H9 (cell line): ENCODE results near the gene KRTAP10-12. TPM values are rescaled to one million over a fixed set of nuclear protein-coding genes. Genes with fewer than 3 reads are reported as not detected.

Experiments used
- DNase-seq: peaks from one replicate; pipeline ENCODE4 v3.0.0-alpha.2; 2017
- H2AFZ ChIP-seq: one replicate; pipeline ENCODE4 v1.6.1; 2013; ENCODE audit warnings: mild to moderate bottlenecking, low read length, control low read depth, moderate library complexity
- H2AK5ac ChIP-seq: 2 replicates; pipeline ENCODE4 v1.6.1; 2013; ENCODE audit warnings: low read length, control low read depth, mixed read lengths; ENCODE audit not compliant: insufficient read length
- H2BK120ac ChIP-seq: one replicate; pipeline ENCODE4 v1.6.1; 2013; ENCODE audit warnings: low read depth, mild to moderate bottlenecking, low read length, control low read depth, inconsistent platforms; ENCODE audit not compliant: poor library complexity, severe bottlenecking
- H2BK12ac ChIP-seq: 2 replicates; pipeline ENCODE4 v1.6.1; 2013; ENCODE audit warnings: low read length, control low read depth, mixed read lengths, low read depth; ENCODE audit not compliant: insufficient read length
- H2BK15ac ChIP-seq: 2 replicates; pipeline ENCODE4 v1.6.1; 2013; ENCODE audit warnings: low read depth, low read length, control low read depth
- H2BK20ac ChIP-seq: one replicate; pipeline ENCODE4 v1.6.1; 2013; ENCODE audit warnings: low read depth, mild to moderate bottlenecking, low read length, control low read depth, inconsistent platforms; ENCODE audit not compliant: poor library complexity, severe bottlenecking
- H2BK5ac ChIP-seq: 2 replicates; pipeline ENCODE4 v1.6.1; 2013; ENCODE audit warnings: low read length, control low read depth, mixed read lengths; ENCODE audit not compliant: insufficient read length
- H3K14ac ChIP-seq: 2 replicates; pipeline ENCODE4 v1.6.1; 2013; ENCODE audit warnings: low read length, control low read depth; ENCODE audit not compliant: insufficient read depth
- H3K18ac ChIP-seq: 2 replicates; pipeline ENCODE4 v1.6.1; 2013; ENCODE audit warnings: low read depth, mild to moderate bottlenecking, mixed read lengths, low read length, control low read depth; ENCODE audit not compliant: insufficient read length
- H3K23ac ChIP-seq: 2 replicates; pipeline ENCODE4 v1.6.1; 2013; ENCODE audit warnings: low read length, control low read depth, mixed read lengths, low read depth; ENCODE audit not compliant: insufficient read length
- H3K23me2 ChIP-seq: 2 replicates; pipeline ENCODE4 v1.6.1; 2013; ENCODE audit warnings: low read depth, mild to moderate bottlenecking, mixed read lengths, low read length, control low read depth; ENCODE audit not compliant: insufficient read length, poor library complexity, severe bottlenecking
- H3K27ac ChIP-seq: 2 replicates; pipeline ENCODE4 v1.5.1; 2013; ENCODE audit warnings: low read length, control low read depth, mixed read lengths, low read depth; ENCODE audit not compliant: insufficient read length
- H3K27me3 ChIP-seq: 2 replicates; pipeline ENCODE4 v1.6.1; 2013; ENCODE audit warnings: low read length, control low read depth, inconsistent platforms; ENCODE audit not compliant: insufficient read depth
- H3K4ac ChIP-seq: 2 replicates; pipeline ENCODE4 v1.6.1; 2013; ENCODE audit warnings: low read depth, mild to moderate bottlenecking, control low read depth, inconsistent platforms, low read length, moderate library complexity
- H3K4me1 ChIP-seq: 2 replicates; pipeline ENCODE4 v1.6.1; 2013; ENCODE audit warnings: low read length, control low read depth, inconsistent platforms; ENCODE audit not compliant: insufficient read depth
- H3K4me2 ChIP-seq: 2 replicates; pipeline ENCODE4 v1.6.1; 2013; ENCODE audit warnings: low read length, control low read depth, mixed read lengths; ENCODE audit not compliant: insufficient read length, insufficient read depth
- H3K56ac ChIP-seq: 2 replicates; pipeline ENCODE4 v1.6.1; 2013; ENCODE audit warnings: low read depth, mild to moderate bottlenecking, mixed read lengths, low read length, control low read depth; ENCODE audit not compliant: insufficient read length
- H3K79me1 ChIP-seq: 2 replicates; pipeline ENCODE4 v1.6.1; 2013; ENCODE audit warnings: low read depth, mild to moderate bottlenecking, moderate library complexity, low read length, control low read depth, inconsistent platforms; ENCODE audit not compliant: insufficient read depth, poor library complexity, severe bottlenecking
- H3K79me2 ChIP-seq: 2 replicates; pipeline ENCODE4 v1.6.1; 2013; ENCODE audit warnings: low read length, control low read depth, inconsistent platforms; ENCODE audit not compliant: insufficient read depth
- H3K9ac ChIP-seq: 2 replicates; pipeline ENCODE4 v1.6.1; 2013; ENCODE audit warnings: low read length, control low read depth, mixed read lengths; ENCODE audit not compliant: insufficient read length; ENCODE audit errors: extremely low read depth
- H3K9me3 ChIP-seq: one replicate; pipeline ENCODE4 v1.6.1; 2013; ENCODE audit warnings: low read depth, low read length, inconsistent platforms; ENCODE audit not compliant: control insufficient read depth
- H3T11ph ChIP-seq: one replicate; pipeline ENCODE4 v1.6.1; 2013; ENCODE audit warnings: mild to moderate bottlenecking, low read length, control low read depth, inconsistent platforms
- H4K20me1 ChIP-seq: one replicate; pipeline ENCODE4 v1.6.1; 2013; ENCODE audit not compliant: control insufficient read depth, insufficient read length, insufficient read depth
- H4K5ac ChIP-seq: 2 replicates; pipeline ENCODE4 v1.6.1; 2013; ENCODE audit warnings: low read depth, mild to moderate bottlenecking, mixed read lengths, low read length, control low read depth; ENCODE audit not compliant: insufficient read length
- H4K8ac ChIP-seq: replicated peaks from 2 replicates; pipeline ENCODE4 v1.6.1; 2013; ENCODE audit warnings: low read length, control low read depth, mixed read lengths, low read depth; ENCODE audit not compliant: insufficient read length
- H4K91ac ChIP-seq: 2 replicates; pipeline ENCODE4 v1.6.1; 2013; ENCODE audit warnings: low read depth, mild to moderate bottlenecking, moderate library complexity, mixed read lengths, low read length, control low read depth; ENCODE audit not compliant: insufficient read length
- H3K27ac Mint-ChIP-seq, 3 experiments: 2 replicates in 2 of 3; 3 replicates in 1 of 3; pipeline ENCODE4 v1.8.0; 2020 to 2021; ENCODE audit warnings: mixed read lengths in 3 of 3, mild to moderate bottlenecking in 1 of 3, moderate library complexity in 1 of 3
- H3K27me3 Mint-ChIP-seq: 2 replicates; pipeline ENCODE4 v1.8.0; 2021; ENCODE audit warnings: low read depth, mild to moderate bottlenecking, moderate library complexity, mixed read lengths
- H3K36me3 Mint-ChIP-seq, 3 experiments: 2 replicates in 2 of 3; 3 replicates in 1 of 3; pipeline ENCODE4 v1.8.0; 2020 to 2021; ENCODE audit warnings: low read depth in 3 of 3, mixed read lengths in 3 of 3; ENCODE audit not compliant: insufficient read depth in 1 of 3
- H3K4me1 Mint-ChIP-seq, 2 experiments: 2 replicates each; pipeline ENCODE4 v1.8.0; 2020; ENCODE audit warnings: mixed read lengths in 2 of 2
- H3K4me3 Mint-ChIP-seq, 2 experiments: 2 replicates in 1 of 2; 3 replicates in 1 of 2; pipeline ENCODE4 v1.8.0; 2020 to 2021; ENCODE audit warnings: mild to moderate bottlenecking in 2 of 2, mixed read lengths in 2 of 2, moderate library complexity in 1 of 2
- H3K9me3 Mint-ChIP-seq, 2 experiments: 2 replicates in 1 of 2; 3 replicates in 1 of 2; pipeline ENCODE4 v1.8.0; 2020; ENCODE audit warnings: mild to moderate bottlenecking in 2 of 2, mixed read lengths in 2 of 2, moderate library complexity in 1 of 2
- WGBS: extraction: QIAGEN DNeasy Blood & Tissue Kit; methylation state at CpG from one replicate; pipeline ENCODE4 v1.1.7; 2013; ENCODE audit warnings: missing lambda C conversion rate, low lambda C conversion rate, mixed read lengths; ENCODE audit not compliant: insufficient read length; ENCODE audit errors: extremely low coverage; 5-methylcytosine and 5-hydroxymethylcytosine counted together
- total RNA-seq: library from RNA; stranded (reverse); gene quantifications from 2 replicates; pipeline ENCODE4 v1.2.1, GENCODE V29; 2021
- TF ChIP-seq, protein P1 (sequence below): fragments of 200-600 bp; sonication (generic); conservative IDR thresholded peaks from 3 replicates; pipeline ENCODE4 v1.8.0; 2021; ENCODE audit warnings: antibody characterized with exemption, mild to moderate bottlenecking

Gene KRTAP10-12
- total RNA-seq, 1 experiment from 2014 or later = not detected

GRCh38 chr21:44723177-44724131 is 26.5 kb downstream of the KRTAP10-12 start:
- no peaks in the 10 kb centered on the region for H3K9me3 ChIP-seq
- H2AK5ac ChIP-seq = no peak overlapping the region
- H3K14ac ChIP-seq = peak overlapping the region; percentile 0
- peak overlapping the region in 1 of 3 experiments; percentile 77; a peak in 2 of 7 replicates for H3K27ac Mint-ChIP-seq
- H4K8ac ChIP-seq = no peak overlapping the region
- H2BK12ac ChIP-seq = no peak overlapping the region
- no peak overlapping the region for H3K56ac ChIP-seq
- peak; percentile 51 for DNase-seq
- H3K4me2 ChIP-seq = peak overlapping the region; percentile 40
- H2BK5ac ChIP-seq = no peak overlapping the region
- peaks cover 24% of the 10 kb centered on the region for H3K27me3 Mint-ChIP-seq
- H3K27ac ChIP-seq = no peak overlapping the region
- H2AFZ ChIP-seq = no peak overlapping the region
- H4K5ac ChIP-seq = no peak overlapping the region
- no peak overlapping the region for H4K91ac ChIP-seq
- no peaks in the 10 kb centered on the region for H3K79me2 ChIP-seq
- H3K18ac ChIP-seq = peak overlapping the region; percentile 74
- H3K4ac ChIP-seq = no peak overlapping the region
- H4K20me1 ChIP-seq = no peaks in the 10 kb centered on the region
- no peaks in the 10 kb centered on the region for H3K4me1 ChIP-seq
- H3K9me3 Mint-ChIP-seq = peaks cover 0 to 4% of the 10 kb centered on the region in 2 experiments; a peak in 2 of 5 replicates
- no peak overlapping the region for H3K9ac ChIP-seq
- no peaks in the 10 kb centered on the region for H3K36me3 Mint-ChIP-seq
- H2BK20ac ChIP-seq = no peak overlapping the region
- H3T11ph ChIP-seq = no peak overlapping the region
- no peaks in the 10 kb centered on the region; the same call in 1 of the 2 replicates for H3K27me3 ChIP-seq
- WGBS = no CpG with 5 or more reads among the region's 61 CpGs
- TF ChIP-seq, protein P1, sequence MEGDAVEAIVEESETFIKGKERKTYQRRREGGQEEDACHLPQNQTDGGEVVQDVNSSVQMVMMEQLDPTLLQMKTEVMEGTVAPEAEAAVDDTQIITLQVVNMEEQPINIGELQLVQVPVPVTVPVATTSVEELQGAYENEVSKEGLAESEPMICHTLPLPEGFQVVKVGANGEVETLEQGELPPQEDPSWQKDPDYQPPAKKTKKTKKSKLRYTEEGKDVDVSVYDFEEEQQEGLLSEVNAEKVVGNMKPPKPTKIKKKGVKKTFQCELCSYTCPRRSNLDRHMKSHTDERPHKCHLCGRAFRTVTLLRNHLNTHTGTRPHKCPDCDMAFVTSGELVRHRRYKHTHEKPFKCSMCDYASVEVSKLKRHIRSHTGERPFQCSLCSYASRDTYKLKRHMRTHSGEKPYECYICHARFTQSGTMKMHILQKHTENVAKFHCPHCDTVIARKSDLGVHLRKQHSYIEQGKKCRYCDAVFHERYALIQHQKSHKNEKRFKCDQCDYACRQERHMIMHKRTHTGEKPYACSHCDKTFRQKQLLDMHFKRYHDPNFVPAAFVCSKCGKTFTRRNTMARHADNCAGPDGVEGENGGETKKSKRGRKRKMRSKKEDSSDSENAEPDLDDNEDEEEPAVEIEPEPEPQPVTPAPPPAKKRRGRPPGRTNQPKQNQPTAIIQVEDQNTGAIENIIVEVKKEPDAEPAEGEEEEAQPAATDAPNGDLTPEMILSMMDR = no peak
- no peak overlapping the region for H3K23ac ChIP-seq
- H2BK15ac ChIP-seq = no peak overlapping the region
- peaks cover 15 to 20% of the 10 kb centered on the region in 2 experiments for H3K4me1 Mint-ChIP-seq
- H3K79me1 ChIP-seq = no peaks in the 10 kb centered on the region
- H2BK120ac ChIP-seq = no peak overlapping the region
- H3K4me3 Mint-ChIP-seq = peak overlapping the region; percentile 19 to 58; a peak in 3 of 5 replicates
- no peaks in the 10 kb centered on the region for H3K23me2 ChIP-seq
